ENCODE measurements around the gene SEC63.

The SEC63 gene

GRCh38 chr6:107819217-107819616, 138.8 kb downstream of the SEC63 start:
- TF ChIP-seq SIN3A (IDR thresholded peaks at IDR 0.05; ENCODE audit: borderline replicate concordance, insufficient read depth, low read length): no peak
- no peak for TF ChIP-seq FOXP2 (optimal IDR thresholded peaks at IDR 0.05; ENCODE audit: borderline replicate concordance, extremely low read depth, extremely low read length, insufficient read depth)
- TF ChIP-seq TAF1 (IDR thresholded peaks at IDR 0.05; ENCODE audit: borderline replicate concordance, insufficient read depth, low read length): no peak
- no peak for TF ChIP-seq POLR2AphosphoS5 (IDR thresholded peaks at IDR 0.05; ENCODE audit: low read depth, low read length)
- no peak for TF ChIP-seq REST (IDR thresholded peaks at IDR 0.05; ENCODE audit: insufficient read depth in 1 of 2, low read depth in 2 of 2, low read length in 2 of 2)

DNA sequence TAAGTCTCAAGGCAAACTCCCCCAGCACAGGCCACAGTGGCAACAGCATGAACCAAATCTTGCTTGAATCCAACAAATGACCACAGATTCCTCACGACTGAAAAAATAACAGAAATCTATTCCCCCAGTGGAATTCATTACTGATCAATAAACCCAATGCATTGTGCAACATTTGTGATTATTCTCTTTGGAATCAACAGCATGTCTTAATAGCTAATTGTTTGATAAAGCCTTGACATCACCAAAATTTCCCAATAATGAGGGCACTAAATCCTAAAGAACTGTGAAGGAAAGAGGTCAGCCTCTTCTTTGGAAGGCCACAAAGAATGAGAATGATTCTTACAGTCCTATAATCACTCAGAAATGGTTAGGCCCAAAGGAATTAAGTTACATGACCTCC, 139.7 kb downstream of the SEC63 start:
- TF ChIP-seq SIN3A (IDR thresholded peaks at IDR 0.05; ENCODE audit: borderline replicate concordance, insufficient read depth, low read length) (no peak), FOXP2 (optimal IDR thresholded peaks at IDR 0.05; ENCODE audit: borderline replicate concordance, extremely low read depth, extremely low read length, insufficient read depth) (no peak)

DNA sequence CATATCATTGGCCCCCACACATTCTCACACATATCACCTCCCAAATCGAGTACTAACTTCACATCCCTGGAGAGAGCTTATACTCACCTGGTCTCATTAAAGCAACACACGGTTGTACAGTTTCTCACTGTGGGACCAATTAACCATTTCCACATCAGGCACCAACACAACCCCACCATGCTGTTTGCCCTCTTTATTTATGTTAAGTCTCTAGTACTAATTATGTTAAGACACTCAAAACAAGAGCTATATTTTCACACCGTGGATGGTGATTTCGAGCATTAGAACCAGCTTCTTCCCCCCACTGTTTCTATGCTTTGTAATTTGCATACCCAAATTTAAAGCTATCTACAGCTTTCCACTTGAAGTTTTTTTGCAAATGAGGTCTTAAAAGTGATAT, 140.2 kb downstream of the SEC63 start:
- TF ChIP-seq SIN3A (IDR thresholded peaks at IDR 0.05; ENCODE audit: borderline replicate concordance, insufficient read depth, low read length): no peak
- TF ChIP-seq TAF1 (IDR thresholded peaks at IDR 0.05; ENCODE audit: borderline replicate concordance, insufficient read depth, low read length): no peak
- TF ChIP-seq REST (IDR thresholded peaks at IDR 0.05; ENCODE audit: insufficient read depth in 1 of 2, low read depth in 2 of 2, low read length in 2 of 2): no peak
- TF ChIP-seq FOXP2 (optimal IDR thresholded peaks at IDR 0.05; ENCODE audit: borderline replicate concordance, extremely low read depth, extremely low read length, insufficient read depth): no peak
- no peak for TF ChIP-seq POLR2AphosphoS5 (IDR thresholded peaks at IDR 0.05; ENCODE audit: low read depth, low read length)
